Fibroblast of villous mesenchyme (primary cell): Measurements from ENCODE around the gene TAF5L. TPM values are rescaled to one million over a fixed set of nuclear protein-coding genes. Genes with fewer than 3 reads are reported as not detected.

Experiments used
- DNase-seq: peaks from one replicate; pipeline ENCODE4 v3.0.0-alpha.2; 2010; ENCODE audit warnings: low read depth
- H3K4me3 ChIP-seq: 2 replicates; pipeline ENCODE4 v1.5.1; 2011; ENCODE audit warnings: low read depth, mild to moderate bottlenecking, low read length
- total RNA-seq: library from RNA; depleted of rRNA; stranded (reverse); fragments of >200 nt; gene quantifications from 2 replicates; pipeline ENCODE4 v1.2.3, GENCODE V29; 2012
- TF ChIP-seq, protein P1 (sequence below): IDR thresholded peaks from 2 replicates; pipeline ENCODE4 v1.5.1; 2012; ENCODE audit warnings: low read depth, mild to moderate bottlenecking, low read length; ENCODE audit not compliant: insufficient read depth

Gene TAF5L
- total RNA-seq, 1 donor, result 24.2 TPM

- DNase-seq, result no peak
- TF ChIP-seq, protein P1, sequence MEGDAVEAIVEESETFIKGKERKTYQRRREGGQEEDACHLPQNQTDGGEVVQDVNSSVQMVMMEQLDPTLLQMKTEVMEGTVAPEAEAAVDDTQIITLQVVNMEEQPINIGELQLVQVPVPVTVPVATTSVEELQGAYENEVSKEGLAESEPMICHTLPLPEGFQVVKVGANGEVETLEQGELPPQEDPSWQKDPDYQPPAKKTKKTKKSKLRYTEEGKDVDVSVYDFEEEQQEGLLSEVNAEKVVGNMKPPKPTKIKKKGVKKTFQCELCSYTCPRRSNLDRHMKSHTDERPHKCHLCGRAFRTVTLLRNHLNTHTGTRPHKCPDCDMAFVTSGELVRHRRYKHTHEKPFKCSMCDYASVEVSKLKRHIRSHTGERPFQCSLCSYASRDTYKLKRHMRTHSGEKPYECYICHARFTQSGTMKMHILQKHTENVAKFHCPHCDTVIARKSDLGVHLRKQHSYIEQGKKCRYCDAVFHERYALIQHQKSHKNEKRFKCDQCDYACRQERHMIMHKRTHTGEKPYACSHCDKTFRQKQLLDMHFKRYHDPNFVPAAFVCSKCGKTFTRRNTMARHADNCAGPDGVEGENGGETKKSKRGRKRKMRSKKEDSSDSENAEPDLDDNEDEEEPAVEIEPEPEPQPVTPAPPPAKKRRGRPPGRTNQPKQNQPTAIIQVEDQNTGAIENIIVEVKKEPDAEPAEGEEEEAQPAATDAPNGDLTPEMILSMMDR, result no peak
- no peak overlapping the region for H3K4me3 ChIP-seq
These were observed 29.9 kb upstream of the TAF5L start for GRCh38 chr1:229655781-229656180.

DNA sequence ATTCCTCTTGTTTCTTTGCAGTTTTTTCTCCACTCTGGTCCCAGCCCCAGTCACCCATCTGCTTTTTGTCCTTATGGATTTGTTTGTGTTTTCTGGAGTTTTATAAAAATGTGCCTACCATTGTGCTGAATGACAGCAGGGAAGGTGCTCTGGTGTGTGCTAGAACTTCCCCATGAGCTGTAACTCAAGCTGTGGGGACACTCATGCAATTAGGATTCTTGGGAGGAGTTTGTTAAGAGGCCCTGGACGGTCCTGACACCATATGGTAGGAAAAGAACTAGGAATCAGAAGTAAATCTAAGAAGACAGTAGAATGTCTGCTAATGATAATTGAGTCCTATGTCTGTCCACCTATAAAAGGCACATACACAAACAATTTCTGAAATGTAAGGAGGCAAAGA, 27.5 kb upstream of the TAF5L start:
- no peak overlapping the region for H3K4me3 ChIP-seq
- no peak for DNase-seq
- TF ChIP-seq, protein P1, result no peak

DNA sequence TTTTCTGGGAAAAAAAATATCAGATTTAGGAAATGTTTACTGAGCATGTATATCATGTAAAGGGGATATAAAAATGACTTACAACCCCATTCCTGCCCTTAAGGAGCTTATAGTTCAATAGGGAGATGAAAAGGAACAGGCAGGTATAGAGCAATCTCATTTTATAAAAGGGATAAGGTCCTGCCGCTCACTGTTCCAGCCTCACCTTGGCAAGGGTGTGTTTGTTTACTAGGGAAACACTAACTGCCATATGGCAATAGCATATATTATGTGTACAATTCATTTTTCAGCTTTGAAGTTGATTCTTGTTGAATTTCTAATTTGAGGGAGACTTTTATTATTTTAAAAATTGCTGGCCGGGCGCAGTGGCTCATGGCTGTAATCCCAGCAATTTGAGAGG, 25.6 kb upstream of the TAF5L start:
- TF ChIP-seq, protein P1, result no peak
- DNase-seq, result no peak
- H3K4me3 ChIP-seq, result no peak overlapping the region

DNA sequence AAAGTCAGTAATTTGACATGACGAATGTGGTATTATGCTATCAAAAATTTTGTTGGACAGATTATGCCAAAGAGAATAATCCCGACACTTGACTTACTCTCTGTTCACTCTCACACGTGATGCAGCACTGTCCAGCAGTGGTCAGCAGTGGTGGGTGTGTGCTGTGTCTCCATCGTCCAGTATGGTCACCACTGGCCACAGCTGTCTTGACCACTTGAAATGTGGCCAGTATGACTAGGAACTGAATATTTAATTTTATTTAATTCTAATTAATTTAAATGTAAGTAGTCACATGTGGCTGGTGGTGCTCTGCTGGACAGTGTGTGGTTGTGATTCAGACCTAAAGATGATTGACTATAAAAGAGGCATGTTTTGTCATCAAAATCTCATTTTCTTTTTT, 24.1 kb upstream of the TAF5L start:
- no peak for DNase-seq
- TF ChIP-seq, protein P1, result no peak
- H3K4me3 ChIP-seq, result no peak overlapping the region

- DNase-seq, result no peak
- TF ChIP-seq, protein P1, result no peak
- no peak overlapping the region for H3K4me3 ChIP-seq
These were observed 22.5 kb upstream of the TAF5L start for GRCh38 chr1:229648406-229648805.

- DNase-seq, result no peak
- TF ChIP-seq, protein P1, result no peak
- no peak overlapping the region for H3K4me3 ChIP-seq
These were observed 19.5 kb upstream of the TAF5L start for GRCh38 chr1:229645324-229645993.
